Ovary (tissue), 3 donors: ENCODE results near the gene ADGRV1.

ENCODE experiments used
- EP300 ChIP-seq: sonication (generic); formaldehyde crosslinking; IDR thresholded peaks from one replicate; pipeline ENCODE4 v1.6.1; 2017; ENCODE audit warnings: antibody characterized with exemption
- POLR2A ChIP-seq: fragments of 450-650 bp; IDR thresholded peaks from one replicate; pipeline ENCODE4 v1.6.1; 2017; ENCODE audit warnings: antibody characterized with exemption, mild to moderate bottlenecking, moderate library complexity
- TF ChIP-seq, protein P1 (sequence below), 3 donors: fragments of 450-650 bp in 2 of 3; fragments of 200-600 bp in 1 of 3; IDR thresholded peaks; one replicate each; pipeline versions ENCODE4 v1.5.1 to v1.8.0; 2016 to 2022; ENCODE audit warnings: antibody characterized with exemption in 3 of 3, mild to moderate bottlenecking in 1 of 3
- donor health status: DM: no; HTN: no; CAD: no.

DNA sequence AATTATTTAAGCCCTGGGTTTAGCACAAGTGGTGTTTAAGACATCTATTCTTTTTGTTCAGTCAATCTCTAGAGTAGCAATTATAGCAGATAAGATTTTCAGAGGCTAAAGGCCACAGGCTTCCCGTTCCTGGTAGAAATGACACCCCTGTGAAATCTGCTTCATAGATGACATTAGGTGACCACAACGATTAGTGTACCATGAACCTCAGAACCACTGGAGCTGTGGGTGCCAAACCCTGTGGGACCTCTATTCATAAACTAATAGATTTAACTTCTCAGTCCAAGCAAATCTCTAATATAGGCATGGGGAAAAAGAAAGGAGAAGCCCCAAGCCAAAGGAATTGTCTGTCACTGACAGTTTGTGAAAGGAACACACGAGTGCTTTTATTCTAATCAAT lies 617.1 kb downstream of the ADGRV1 start:
- TF ChIP-seq POLR2A (no peak), EP300 (no peak)
- TF ChIP-seq, protein P1, sequence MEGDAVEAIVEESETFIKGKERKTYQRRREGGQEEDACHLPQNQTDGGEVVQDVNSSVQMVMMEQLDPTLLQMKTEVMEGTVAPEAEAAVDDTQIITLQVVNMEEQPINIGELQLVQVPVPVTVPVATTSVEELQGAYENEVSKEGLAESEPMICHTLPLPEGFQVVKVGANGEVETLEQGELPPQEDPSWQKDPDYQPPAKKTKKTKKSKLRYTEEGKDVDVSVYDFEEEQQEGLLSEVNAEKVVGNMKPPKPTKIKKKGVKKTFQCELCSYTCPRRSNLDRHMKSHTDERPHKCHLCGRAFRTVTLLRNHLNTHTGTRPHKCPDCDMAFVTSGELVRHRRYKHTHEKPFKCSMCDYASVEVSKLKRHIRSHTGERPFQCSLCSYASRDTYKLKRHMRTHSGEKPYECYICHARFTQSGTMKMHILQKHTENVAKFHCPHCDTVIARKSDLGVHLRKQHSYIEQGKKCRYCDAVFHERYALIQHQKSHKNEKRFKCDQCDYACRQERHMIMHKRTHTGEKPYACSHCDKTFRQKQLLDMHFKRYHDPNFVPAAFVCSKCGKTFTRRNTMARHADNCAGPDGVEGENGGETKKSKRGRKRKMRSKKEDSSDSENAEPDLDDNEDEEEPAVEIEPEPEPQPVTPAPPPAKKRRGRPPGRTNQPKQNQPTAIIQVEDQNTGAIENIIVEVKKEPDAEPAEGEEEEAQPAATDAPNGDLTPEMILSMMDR (IDR thresholded peaks at IDR 0.05), result no peak
